ENCODE results near the gene SH3BP4.

Gene SH3BP4

GRCh38 chr2:234929002-234929401 is 22.8 kb upstream of the SH3BP4 start:
- DNase-seq (ENCODE audit: low read depth): no peak
- H3K4me3 ChIP-seq (ENCODE audit: low read length): no peak overlapping the region
- TF ChIP-seq CTCF (conservative IDR thresholded peaks at IDR 0.05; ENCODE audit: low read depth, low read length): no peak

GRCh38 chr2:234930397-234930796 is 21.4 kb upstream of the SH3BP4 start:
- no peak overlapping the region for H3K4me3 ChIP-seq (ENCODE audit: low read length)
- TF ChIP-seq CTCF (conservative IDR thresholded peaks at IDR 0.05; ENCODE audit: low read depth, low read length): no peak
- no peak for DNase-seq (ENCODE audit: low read depth)

- H3K4me3 ChIP-seq (ENCODE audit: low read length): no peak overlapping the region
- no peak for DNase-seq (ENCODE audit: low read depth)
- no peak for TF ChIP-seq CTCF (conservative IDR thresholded peaks at IDR 0.05; ENCODE audit: low read depth, low read length)
Measured at GRCh38 chr2:234931371-234931770, 20.4 kb upstream of the SH3BP4 start.

- DNase-seq (ENCODE audit: low read depth): no peak
- no peak overlapping the region for H3K4me3 ChIP-seq (ENCODE audit: low read length)
- TF ChIP-seq CTCF (conservative IDR thresholded peaks at IDR 0.05; ENCODE audit: low read depth, low read length): no peak
Measured at GRCh38 chr2:234932591-234933168, 19.1 kb upstream of the SH3BP4 start.

- no peak for TF ChIP-seq CTCF (conservative IDR thresholded peaks at IDR 0.05; ENCODE audit: low read depth, low read length)
- H3K4me3 ChIP-seq (ENCODE audit: low read length): no peak overlapping the region
- DNase-seq (ENCODE audit: low read depth): no peak
Measured at GRCh38 chr2:234935311-234935710, 16.5 kb upstream of the SH3BP4 start.

GRCh38 chr2:234939576-234939975 is 12.2 kb upstream of the SH3BP4 start:
- DNase-seq (ENCODE audit: low read depth): no peak
- H3K4me3 ChIP-seq (ENCODE audit: low read length): no peak overlapping the region
- no peak for TF ChIP-seq CTCF (conservative IDR thresholded peaks at IDR 0.05; ENCODE audit: low read depth, low read length)

- H3K4me3 ChIP-seq (ENCODE audit: low read length): no peak overlapping the region
- TF ChIP-seq CTCF (conservative IDR thresholded peaks at IDR 0.05; ENCODE audit: low read depth, low read length): no peak
- DNase-seq (ENCODE audit: low read depth): no peak
Measured at GRCh38 chr2:234939996-234940395, 11.8 kb upstream of the SH3BP4 start.

Data from retinal pigment epithelial cell (primary cell).